Activated CD4-positive, alpha-beta T cell treated with anti-CD3 and anti-CD28 coated beads, Interleukin-2, Interleukin-6, amounts not matched to agents 100 ng/mL and 50 ng/mL, durations not matched to agents 16 hours and 8 hours (primary cell): ENCODE measurements around the gene KRTAP10-9.
"Not testable (repeated sequence)": the region's sequence is repeated elsewhere in the genome, so short reads cannot be mapped to it uniquely, and the experiment has no call there.

ENCODE experiments used
- DNase-seq: peaks from one replicate; pipeline ENCODE4 v3.0.0-alpha.2; 2020

KRTAP10-9 gene

DNA sequence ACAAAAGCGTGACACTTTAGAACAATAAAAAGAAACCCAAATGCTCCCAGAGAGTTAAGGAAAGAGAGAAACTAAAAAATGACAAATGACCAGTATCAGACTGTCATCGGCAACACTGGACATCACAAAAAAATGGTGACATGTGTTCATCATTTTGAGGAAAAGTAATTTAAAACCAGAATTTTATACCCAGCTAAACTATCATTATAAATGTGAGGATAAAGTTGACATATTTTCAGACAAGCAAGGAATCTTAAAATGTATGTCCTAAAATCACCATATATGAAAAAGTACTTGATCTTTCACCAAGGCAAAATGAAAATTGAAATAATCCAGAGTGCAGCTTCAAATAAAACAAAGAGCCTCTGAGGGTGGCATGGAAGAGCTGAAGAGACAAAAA, 18.0 kb downstream of the KRTAP10-9 start:
- DNase-seq: no peak

DNA sequence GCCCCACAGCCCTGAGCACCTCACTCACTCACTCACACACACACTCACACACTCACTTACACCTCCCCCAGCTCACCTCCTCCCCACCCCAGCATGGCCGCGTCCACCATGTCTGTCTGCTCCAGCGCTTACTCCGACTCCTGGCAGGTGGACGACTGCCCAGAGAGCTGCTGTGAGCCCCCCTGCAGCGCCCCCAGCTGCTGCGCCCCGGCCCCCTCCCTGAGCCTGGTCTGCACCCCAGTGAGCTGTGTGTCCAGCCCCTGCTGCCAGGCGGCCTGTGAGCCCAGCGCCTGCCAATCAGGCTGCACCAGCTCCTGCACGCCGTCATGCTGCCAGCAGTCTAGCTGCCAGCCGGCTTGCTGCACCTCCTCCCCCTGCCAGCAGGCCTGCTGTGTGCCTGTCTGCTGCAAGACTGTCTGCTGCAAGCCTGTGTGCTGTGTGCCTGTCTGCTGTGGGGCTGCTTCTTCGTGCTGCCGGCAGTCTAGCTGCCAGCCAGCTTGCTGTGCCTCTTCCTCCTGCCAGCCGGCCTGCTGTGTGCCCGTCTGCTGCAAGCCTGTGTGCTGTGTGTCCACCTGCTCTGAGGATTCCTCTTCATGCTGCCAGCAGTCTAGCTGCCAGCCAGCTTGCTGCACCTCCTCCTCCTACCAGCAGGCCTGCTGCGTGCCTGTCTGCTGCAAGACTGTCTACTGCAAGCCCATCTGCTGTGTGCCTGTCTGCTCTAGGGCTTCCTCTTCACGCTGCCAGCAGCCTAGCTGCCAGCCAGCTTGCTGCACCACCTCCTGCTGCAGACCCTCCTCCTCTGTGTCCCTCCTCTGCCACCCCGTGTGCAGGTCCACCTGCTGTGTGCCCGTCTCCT, 19.7 kb downstream of the KRTAP10-9 start, which contains the start of gene KRTAP10-11:
KRTAP10-11 (plus strand) TSS at position 49 of the 856 bp plus-strand sequence; CDS start at position 94, 45 bp downstream.
- not testable (repeated sequence) for DNase-seq

DNA sequence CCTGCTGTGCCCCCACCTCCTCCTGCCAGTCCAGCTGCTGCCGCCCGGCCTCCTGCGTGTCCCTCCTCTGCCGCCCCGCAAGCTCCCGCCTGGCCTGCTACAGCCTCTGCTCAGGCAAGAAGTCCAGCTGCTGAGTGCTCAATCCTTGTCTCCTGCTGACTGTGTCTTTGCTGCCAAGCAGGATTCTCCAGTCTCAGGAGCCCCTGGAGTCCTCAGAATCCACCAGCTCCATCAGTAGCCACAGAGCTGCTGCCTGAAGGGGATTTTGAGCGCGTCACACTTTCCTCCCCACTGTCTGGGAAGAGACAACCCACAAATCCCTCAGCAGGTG, 20.3 kb downstream of the KRTAP10-9 start:
- DNase-seq: no peak

DNA sequence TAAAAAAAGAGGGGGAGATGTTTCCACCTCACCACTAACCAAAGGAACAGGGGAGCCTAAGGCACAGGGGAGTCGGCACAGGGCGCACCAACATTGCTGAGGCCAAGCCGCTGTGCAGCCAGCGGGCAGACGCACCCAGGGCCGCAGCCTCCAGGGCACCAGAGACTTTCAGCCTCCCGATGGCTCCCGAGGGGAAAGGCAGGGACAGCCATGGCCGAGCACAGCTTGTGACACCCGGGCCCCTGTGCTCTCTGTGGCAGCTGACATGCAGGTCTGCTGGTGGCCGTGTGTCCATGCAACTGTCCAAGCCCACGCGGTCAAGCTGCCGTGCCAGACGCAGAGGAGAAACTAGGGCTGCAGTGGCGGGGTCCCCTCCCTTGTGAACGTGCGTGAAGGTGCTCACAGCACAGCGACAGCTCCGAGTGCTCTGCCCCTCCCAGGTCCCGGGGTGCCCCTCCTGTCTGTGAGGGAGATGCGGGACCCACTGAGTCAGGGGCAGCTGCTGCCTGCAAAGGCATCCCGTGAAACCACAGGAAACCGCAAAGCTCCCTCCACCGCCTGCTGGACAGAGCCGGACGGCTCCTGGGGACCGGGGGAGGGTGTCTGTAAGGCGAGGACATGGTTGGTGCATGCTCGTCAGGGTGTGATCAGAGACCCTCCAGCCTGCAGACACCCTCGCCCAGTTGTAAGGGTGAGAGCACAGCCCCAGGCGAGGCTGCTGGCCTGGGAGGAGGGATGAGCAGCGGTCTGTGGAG, 21.8 kb downstream of the KRTAP10-9 start:
- DNase-seq: no peak

DNA sequence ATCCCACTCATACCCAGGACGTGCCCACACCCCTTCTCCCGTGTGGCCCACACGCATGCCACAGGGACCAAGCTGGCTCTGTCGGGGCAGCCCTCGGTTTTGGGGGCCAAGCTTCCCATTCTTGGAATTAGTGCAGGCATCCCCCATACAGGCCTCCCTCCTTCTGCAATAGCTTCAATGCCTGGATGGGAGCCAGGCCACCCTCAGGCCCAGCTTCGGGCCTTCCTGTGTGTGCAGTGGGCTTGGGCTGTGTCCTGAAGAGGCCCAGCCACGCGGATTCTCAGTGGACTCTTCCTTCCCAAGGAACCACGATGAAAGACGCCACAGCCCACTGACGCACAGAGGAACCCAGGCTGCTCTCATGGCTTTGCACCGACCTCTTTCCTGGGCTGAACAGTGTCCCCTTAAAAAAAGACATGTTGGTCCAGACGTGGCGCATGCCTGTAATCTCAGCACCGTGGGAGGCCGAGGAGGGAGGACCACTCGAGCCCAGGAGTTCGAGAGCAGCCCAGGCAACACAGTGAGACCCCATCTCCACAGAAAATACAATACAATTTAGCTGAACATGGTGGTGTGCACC, 22.7 kb downstream of the KRTAP10-9 start:
- no peak for DNase-seq

DNA sequence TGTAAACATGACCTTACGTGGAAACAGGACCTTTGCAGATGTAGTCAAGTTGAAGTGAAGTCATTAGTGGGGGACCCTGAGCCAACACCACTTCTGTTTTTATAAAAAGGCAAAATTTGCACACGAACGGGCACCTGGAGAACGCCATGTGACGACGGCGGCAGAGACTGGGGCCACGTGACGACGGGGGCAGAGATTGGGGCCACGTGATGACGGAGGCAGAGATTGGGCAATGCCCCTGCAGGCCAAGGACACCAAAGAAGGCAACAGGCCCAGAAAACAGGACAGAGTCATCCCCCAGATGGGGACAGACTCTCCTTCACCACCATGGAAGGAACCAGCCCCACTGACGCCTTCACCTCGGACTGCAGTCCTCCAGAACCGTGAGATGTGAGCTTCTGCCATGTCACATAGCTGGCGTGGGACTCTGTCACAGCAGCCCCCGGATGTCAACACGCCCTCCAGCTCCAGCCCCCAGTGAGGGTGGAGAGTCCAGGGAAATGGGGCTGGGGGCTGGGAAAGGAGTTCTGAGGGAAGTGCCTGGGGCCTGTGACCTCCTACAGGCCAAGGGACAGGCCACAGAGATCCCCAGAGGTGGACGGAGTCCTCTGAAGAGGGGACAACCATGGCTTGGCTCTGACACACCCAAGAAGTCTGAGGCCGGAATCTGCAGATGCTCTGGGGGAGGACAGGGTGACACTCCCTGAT, 23.5 kb downstream of the KRTAP10-9 start:
- DNase-seq: no peak

DNA sequence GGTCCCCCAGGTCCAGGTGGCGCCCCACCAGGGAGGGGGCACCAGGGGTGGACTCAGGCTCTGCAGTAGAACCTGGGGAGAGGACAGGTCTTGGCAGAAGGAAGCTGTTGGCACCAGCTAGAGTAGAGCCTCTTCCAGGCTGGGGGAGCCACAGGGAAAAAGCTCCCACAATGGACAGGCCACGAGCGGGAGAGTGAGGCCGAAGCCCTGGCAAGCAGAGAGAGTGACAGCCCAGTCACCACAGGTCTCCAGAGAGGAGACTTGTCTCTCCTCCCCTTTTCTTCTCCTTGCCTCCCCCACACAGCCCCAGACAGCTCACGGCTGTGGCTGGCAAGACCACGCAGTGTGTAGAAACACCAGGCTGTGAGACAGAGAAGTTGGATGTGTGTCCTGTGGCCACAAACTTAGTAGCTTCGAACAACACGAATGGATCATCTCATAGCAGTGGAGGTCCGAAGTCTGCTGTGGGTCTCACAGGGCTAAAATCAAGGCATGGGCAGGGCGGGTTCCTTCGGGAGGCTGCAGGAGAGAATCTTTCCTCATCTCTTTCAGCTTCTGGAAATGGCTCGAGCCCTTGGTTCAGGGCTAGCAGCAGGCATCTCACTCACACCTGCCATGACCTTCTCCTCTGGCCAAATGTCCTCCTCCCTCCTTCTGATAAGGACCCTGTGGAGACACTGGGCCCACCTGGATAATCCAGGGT, 24.2 kb downstream of the KRTAP10-9 start:
- DNase-seq: no peak

DNA sequence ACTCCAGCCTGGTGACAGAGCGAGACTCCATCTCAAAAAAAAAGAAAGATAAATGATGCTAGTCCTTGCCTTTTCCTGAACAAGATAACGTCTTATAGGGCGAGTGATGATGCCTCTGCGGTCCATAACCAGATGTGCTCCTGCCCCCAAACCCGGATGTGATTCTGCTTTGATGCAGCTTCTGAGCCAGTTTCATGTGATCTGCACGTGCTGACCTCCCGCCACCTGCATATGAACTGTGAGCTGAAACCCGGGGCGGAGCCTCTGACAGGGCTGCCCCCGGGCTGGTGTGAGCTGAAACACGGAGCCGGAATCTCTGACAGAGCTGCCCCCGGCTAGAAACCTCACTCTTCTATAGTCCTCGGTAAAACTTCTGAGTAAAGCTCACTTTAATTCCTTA, 26.2 kb downstream of the KRTAP10-9 start:
- no peak for DNase-seq

DNA sequence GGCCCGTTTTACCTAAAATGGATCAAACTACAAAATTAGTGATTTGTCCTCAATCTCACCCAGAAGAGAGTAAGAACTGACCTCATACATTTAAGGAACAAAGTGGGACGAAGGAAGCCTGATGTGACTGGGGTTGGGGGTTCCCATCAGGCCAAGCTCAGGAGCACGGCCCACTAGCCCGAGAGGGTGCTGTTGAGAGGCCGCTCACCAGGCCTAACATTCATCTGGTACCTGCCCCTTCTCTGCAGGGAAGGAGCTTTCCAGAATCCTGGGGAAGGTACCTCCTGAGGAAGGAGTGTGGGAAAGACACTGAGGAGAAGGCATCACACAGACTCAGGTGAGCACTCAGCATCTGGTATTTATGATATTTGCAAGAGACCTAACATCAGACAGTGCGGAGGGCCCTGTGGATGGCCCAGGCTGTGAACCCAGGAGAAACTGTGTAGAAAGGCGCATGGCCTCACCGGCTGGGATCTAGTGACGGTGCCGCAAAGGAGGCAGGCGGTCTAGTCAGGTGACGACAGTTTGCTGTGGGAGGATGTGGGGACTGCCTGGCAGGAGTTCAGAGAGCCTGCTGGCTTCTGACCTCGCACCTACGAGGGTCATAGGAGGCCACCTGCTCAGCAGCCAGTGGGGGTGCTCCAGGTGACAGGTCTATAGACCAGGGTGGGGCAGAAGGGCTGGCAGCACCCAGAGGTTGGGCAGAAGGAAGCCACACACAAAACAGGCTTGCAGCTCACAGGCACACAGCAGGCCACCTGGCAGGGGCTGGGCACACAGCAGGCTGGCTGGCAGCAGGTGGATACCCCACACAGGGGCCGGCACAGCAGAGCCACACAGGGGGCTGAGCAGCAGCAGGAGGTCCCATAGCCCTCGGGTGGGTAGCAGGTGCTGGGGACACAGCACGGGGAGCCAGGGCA, 27.0 kb downstream of the KRTAP10-9 start:
- DNase-seq: peak; percentile 15

DNA sequence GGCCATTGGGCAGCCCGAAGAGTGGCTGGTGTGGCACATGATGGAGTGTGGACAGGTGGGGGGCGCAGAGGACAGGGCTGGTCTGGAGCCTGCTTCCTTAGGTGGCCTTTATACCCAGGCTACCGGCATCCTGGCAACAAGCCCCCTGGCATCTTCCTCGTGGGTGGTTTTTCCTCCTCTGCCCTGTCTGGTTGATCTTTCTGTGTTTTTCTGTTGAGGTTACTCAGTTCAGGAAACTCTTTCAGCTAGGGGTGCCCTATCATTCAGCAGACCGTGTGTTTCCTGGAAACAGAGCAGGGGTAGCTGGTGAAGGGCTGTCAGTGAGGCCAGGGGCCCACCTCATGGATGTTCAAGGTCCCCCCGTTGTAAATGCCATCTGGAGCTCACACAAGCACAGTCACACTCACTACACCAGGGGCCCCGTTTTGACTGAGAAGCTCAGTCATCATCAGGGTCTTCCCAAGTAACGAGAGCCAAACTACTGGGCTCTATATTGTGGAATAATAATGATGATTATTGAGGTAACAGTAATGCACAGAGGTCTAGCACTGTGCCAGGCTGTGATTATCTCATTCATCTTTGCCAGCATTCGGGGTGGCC, 27.8 kb downstream of the KRTAP10-9 start, which contains the start of gene KRTAP12-4:
KRTAP12-4 (minus strand) TSS at position 84 of the 600 bp plus-strand sequence; CDS start at position 39, 45 bp downstream.
- DNase-seq: no peak

DNA sequence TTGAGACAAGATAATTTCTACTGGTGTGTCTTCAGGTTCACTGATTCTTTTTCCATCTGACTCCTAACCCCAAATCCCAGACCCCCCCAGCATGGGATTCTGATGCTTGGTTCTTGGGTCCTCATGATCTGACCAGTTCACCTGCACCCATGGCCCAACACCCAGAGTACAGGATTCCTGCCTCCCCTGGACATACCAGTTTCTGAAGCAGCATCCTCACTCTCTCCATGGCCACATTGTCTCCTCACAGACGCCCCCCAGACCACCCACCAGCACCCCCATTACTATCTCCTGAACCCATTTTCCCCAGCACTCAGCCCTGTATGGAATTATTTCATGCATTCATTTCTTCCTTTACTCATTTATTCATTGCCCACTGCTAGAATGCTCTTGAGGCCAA, 30.0 kb downstream of the KRTAP10-9 start:
- DNase-seq: no peak

DNA sequence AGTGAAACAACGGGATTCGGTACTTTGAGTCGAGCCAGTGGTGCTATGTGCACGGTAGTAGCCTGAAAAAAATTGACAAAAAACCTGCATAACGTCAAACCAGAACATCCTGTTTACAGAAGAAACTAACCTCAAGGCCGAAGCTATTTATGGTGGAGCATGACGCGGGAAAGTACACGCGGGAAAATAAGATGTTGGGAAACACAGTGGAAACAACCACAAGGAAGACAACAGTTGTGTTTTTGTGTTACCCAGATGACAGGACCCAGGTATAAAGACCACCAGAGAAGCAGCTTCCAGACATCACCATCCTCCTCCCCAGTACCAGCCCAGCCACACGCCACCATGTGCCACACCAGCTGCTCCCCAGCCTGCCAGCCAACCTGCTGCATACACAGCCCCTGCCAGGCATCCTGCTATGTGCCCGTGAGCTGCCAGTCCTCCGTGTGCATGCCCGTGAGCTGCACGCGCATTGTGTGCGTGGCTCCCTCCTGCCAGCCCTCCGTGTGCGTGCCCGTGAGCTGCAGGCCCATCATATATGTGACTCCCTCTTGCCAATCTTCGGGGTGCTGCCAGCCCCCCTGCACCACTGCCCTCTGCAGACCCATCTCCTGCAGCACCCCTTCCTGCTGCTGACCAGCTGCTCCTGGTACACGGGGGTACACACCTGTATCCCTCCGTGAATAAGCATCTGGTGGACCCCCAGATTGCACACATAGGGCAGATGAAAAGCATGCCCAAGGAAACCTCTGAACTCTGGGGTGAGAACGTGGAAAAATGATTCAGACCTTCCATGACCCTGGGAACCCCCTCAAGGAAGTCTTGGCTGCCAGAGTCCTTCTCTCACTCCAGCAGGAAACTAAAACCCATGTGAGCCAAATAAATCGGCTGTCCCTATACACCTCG, 31.0 kb downstream of the KRTAP10-9 start, which contains the start of gene KRTAP12-3:
KRTAP12-3 (plus strand) TSS at position 298 of the 906 bp plus-strand sequence; CDS start at position 346, 48 bp downstream.
- peak; percentile 51 for DNase-seq

DNA sequence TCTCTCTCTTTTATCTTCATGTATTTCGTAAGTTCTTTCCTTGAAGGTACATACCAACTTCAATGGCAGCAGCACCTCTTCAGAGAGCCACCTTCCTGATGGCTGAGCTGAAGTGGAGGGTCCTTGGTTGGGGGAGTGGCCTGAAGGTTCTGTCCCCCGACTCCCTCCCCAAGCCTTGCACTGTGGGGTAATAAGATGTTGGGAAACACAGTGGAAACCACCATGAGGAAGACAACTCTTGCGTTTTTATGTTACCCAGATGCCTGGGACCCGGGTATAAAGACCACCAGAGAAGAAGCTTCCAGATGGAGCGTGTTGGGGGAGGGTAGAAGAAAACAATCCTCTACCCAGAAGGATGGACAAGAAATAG, 31.6 kb downstream of the KRTAP10-9 start:
- no peak for DNase-seq

DNA sequence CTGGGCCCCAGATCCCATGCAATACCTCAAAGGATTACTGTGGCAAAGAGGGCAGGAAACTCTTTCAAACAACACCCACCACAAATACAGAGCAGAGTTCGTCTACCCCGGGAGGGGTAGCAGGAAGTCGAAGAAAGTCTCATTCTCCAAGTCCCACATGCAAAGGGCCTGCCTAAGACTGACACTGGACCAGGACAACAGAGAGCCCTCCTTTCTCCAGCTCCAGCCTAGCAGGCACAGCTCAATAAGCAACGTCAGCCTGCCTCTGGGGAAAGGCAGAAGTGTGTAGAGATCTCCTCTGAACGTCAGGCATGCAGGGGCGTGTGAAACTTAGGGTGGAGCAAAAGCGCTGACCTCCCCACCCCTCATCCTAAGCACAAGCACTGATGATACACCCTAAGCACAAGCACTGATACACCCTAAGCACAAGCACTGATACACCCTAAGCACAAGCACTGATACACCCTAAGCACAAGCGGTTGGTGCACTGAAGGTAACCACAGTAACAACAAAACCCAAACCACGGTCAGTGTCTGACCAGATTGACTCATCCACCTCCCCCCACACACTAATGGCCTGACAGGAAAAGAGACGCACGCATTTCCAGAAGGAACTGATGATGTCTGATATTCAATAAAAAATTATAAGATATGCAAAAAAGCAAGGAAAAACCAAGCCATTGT, 32.2 kb downstream of the KRTAP10-9 start:
- DNase-seq: peak; percentile 8

DNA sequence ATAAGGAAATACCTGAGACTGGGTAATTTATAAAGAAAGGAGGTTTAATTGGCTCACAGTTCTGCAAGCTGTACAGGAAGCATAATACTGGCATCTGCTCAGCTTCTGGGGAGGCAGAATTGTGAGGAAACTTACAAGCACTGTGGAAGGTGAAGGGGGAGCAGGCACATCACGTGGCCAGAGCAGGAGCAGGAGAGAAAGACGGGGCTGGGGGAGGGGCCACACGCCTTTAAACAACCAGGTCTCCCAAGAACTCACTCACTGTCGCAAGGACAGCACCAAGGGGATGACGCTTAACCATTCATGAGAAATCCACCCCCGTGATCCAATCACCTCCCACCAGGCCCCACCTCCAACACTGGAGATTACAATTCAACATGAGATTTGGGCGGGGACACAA, 34.7 kb downstream of the KRTAP10-9 start:
- DNase-seq: not testable (repeated sequence)

DNA sequence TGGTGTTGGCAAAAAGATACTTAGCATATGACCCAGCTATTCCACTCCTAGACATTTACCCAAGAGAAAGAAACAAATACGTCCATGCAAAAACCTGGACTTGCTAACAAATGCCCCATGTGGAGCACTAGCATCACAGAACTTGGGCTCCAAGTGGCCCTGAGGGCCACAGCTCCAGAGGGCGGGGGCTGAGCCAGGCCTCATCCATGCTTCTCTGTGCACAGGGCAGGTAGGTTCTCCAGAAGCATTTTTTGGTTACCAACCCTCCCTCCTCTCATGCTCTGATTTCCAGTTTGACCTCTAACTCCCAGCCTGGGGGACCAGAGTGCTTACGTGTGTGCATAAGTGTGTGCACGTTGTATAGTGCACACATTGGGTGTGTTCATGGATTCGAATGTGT, 37.8 kb downstream of the KRTAP10-9 start:
- no peak for DNase-seq

DNA sequence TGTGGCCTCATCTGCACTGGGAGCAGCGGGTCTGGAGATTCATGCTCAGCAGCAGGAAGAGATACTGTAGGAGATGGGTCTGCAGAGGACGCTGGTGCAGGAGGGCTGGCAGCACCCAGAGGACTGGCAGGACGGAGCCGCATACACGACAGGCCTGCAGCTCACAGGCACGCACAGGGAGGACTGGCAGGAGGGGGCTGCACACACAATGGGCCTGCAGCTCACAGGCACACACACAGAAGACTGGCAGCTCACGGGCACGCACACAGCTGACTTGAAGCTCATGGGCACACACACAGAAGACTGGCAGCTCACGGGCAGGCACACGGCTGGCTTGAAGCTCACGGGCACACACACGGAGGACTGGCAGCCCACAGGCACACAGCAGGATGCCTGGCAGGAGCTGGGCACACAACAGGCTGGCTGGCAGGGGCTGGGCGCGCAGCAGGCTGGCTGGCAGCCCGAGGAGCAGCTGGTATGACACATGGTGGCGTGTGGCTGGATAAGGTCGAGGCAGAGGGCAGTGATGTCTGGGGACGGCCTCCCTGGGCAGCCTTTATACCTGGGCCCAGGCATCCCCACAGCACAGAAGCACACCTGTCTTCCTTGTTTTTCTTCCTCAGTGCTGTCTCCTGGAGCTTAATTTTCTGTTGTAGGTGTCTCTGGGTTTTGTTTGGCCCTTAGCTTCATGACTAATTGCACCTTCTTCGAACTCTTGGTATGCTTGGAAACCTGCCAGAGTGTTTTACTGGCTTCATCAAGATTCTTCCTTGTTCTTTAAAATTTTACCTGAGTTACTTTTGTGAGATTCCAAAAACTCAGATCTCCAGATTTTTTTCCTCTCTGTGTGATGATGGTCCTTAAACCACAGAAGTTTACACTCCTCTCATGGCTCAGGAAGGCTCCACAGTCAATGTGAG, 39.8 kb downstream of the KRTAP10-9 start, which contains the start of gene KRTAP12-2:
KRTAP12-2 (minus strand) TSS at position 527 of the 920 bp plus-strand sequence; CDS start at position 486, 41 bp downstream.
- no peak for DNase-seq

DNA sequence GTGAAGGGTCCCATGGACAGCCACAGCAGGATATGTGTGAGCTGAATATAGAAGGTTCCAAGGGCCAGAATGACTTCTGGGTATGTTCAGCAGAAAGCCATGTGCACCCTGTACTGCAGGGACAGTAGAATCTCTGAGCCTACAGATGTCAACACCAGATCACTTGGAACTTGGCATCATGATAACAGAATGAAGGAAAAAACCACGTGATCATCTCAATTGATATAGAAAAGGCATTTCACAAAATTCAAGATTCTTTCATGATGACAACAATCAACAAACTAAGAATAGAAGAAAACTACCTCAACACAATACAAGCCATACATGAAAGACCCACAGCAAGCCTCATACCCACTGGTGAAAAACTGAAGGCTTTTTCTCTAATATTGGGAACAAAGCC, 40.7 kb downstream of the KRTAP10-9 start:
- DNase-seq: no peak
